HL-60 (cell line): ENCODE data around the gene MRPS34.

Experiments used
- DNase-seq, 2 experiments: peaks; one replicate each; pipeline ENCODE4 v3.0.0-alpha.2; 2010 to 2020; ENCODE audit warnings: low read depth in 1 of 2, low spot score in 1 of 2
- H3K27ac ChIP-seq: fragments of 250-450 bp; sonication (Bioruptor Pico); replicated peaks from 2 replicates; pipeline ENCODE4 v1.5.1; 2020; ENCODE audit warnings: mild to moderate bottlenecking, moderate library complexity
- H3K27me3 ChIP-seq: fragments of 250-450 bp; sonication (Bioruptor Pico); 2 replicates; pipeline ENCODE4 v1.5.1; 2021; ENCODE audit warnings: mild to moderate bottlenecking, moderate library complexity; ENCODE audit not compliant: insufficient read depth, poor library complexity, severe bottlenecking
- H3K4me3 ChIP-seq: replicated peaks from 2 replicates; pipeline ENCODE4 v1.5.1; 2011; ENCODE audit warnings: mild to moderate bottlenecking, control low read depth, low read length; ENCODE audit not compliant: insufficient read depth
- CTCF ChIP-seq: IDR thresholded peaks from one replicate; pipeline ENCODE4 v1.5.1; 2011; ENCODE audit warnings: low read length, control low read depth, inconsistent platforms; ENCODE audit not compliant: insufficient read depth
- GABPA ChIP-seq: IDR thresholded peaks from 2 replicates; pipeline ENCODE4 v1.6.1; 2012; ENCODE audit warnings: low read depth
- POLR2AphosphoS5 ChIP-seq: IDR thresholded peaks from 2 replicates; pipeline ENCODE4 v1.6.1; 2012; ENCODE audit warnings: low read depth
- REST ChIP-seq: IDR thresholded peaks from 2 replicates; pipeline ENCODE4 v1.6.1; 2012; ENCODE audit warnings: low read depth; ENCODE audit not compliant: insufficient replicate concordance
- SPI1 ChIP-seq: IDR thresholded peaks from 2 replicates; pipeline ENCODE4 v1.6.1; 2012; ENCODE audit warnings: low read depth, mild to moderate bottlenecking, borderline replicate concordance

The MRPS34 gene

DNA sequence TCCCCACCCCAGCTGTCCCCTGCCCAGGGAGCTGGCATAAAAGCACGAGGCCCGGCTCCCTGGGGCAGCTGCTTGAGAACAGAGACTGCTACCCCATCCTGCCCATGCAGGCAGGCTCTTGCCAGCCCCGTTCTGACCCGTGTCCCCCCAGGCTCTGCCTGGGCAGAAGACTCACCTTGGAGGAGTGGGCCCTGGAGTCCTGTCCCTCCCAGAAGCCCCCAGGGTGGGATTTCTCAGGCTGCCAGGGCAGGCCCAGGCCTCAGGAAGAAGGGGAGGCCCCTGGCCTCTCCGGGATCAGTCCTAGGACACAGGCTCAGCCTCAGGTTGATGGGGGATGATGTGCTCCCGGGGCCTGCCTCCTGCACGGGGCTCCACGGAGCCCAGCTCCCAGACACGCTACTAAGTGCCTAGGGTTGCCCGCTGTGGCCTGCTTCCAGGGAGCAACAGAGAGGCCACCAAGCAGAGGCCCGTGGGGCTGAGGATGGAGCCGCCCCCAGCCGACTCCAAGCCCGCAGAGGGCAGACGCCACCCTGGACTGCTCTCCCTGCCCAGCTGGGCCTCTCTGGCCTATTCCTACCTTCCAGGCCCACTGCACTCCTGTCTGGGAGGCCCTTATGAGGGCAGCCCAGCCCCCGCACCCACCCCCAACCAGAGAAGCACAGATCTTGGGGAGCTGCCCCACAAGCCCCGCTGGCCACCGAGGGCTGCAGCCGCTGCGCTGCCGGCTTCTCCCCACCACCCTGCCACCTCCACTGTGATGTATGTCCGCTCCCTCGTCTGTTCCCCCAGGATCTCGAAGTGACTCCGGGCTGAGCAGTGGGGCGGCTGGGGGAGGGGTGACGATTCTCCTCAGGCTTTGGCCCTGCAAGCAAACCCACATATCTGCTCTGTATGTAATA is 3.3 kb downstream of the MRPS34 start:
- no peak for DNase-seq
- Histone ChIP-seq H3K4me3 (no peak overlapping the region), H3K27me3 (no peaks in the 10 kb centered on the region), H3K27ac (no peak overlapping the region)
- TF ChIP-seq REST, result no peak
- TF ChIP-seq POLR2AphosphoS5, result peak; percentile 19; the same call in 1 of the 2 replicates
- no peak for TF ChIP-seq CTCF
- TF ChIP-seq SPI1, result no peak

DNA sequence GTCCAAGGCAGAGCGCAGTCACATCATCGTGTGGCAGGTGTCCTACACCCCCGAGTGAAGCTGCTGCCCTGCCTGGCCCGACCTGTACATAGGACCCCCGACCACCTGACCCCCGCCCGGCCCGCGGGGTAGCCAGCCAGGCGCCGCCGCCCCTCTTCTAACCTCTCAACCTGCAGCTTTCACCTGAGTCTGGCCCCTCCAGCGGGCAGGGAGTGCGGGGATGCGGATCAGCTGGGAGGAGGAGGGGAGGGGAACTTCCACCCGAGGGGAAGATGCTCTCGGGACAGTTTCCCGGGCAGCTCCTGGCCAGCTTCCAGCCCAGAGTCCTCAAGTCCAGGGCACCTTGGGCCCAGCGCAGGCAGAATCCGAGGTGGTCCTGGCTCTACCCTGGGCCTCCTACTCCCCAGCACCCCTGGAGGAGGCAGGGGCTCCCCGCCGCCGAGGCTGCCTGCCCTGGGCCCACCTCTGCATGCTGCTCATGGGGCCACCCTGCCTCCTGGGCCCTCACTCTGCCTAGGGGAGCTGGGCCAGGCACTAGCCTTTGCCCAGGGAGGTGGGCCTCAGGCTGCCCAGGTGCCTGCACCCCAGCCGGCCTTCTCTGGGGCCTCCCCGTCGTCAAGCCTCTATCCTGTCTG is 4.0 kb downstream of the MRPS34 start:
- TF ChIP-seq POLR2AphosphoS5 (peak; percentile 3; the same call in 1 of the 2 replicates), GABPA (no peak), CTCF (no peak), SPI1 (no peak), REST (no peak)
- H3K27ac ChIP-seq, result no peak overlapping the region
- H3K4me3 ChIP-seq, result no peak overlapping the region
- no peak for DNase-seq
- H3K27me3 ChIP-seq, result no peaks in the 10 kb centered on the region

- Histone ChIP-seq H3K27ac (no peak overlapping the region), H3K4me3 (no peak overlapping the region), H3K27me3 (no peaks in the 10 kb centered on the region)
- TF ChIP-seq POLR2AphosphoS5, result 0 out of 2 replicates have a peak, but pooled peaks have one; percentile 10
- TF ChIP-seq SPI1, result no peak
- no peak for TF ChIP-seq CTCF
- DNase-seq, result no peak
These were observed 4.7 kb downstream of the MRPS34 start for GRCh38 chr16:1768061-1768766.
